Stimulated activated CD4-positive, alpha-beta T cell treated with anti-CD3 and anti-CD28 coated beads, Interleukin-2, amount 100 ng/mL, for 4 hours (primary cell): Measurements from ENCODE around the gene PSPC1.

Source experiments
- DNase-seq: peaks from one replicate; pipeline ENCODE4 v3.0.0-alpha.2; 2020; ENCODE audit warnings: low read depth

PSPC1 gene

GRCh38 chr13:19672990-19673389 lies 109.8 kb downstream of the PSPC1 start:
- DNase-seq, result no peak

GRCh38 chr13:19670147-19670546 lies 112.6 kb downstream of the PSPC1 start:
- DNase-seq, result no peak

GRCh38 chr13:19668778-19669177 lies 114.0 kb downstream of the PSPC1 start:
- no peak for DNase-seq

- DNase-seq, result no peak
These were observed 117.3 kb downstream of the PSPC1 start for GRCh38 chr13:19665427-19665859.

GRCh38 chr13:19664481-19665230 lies 118.1 kb downstream of the PSPC1 start:
- no peak for DNase-seq

- no peak for DNase-seq
These were observed 119.2 kb downstream of the PSPC1 start for GRCh38 chr13:19663416-19663979.

- no peak for DNase-seq
These were observed 121.2 kb downstream of the PSPC1 start for GRCh38 chr13:19661561-19661960.

GRCh38 chr13:19661126-19661525 lies 121.6 kb downstream of the PSPC1 start:
- DNase-seq, result no peak

GRCh38 chr13:19658831-19659230 lies 123.9 kb downstream of the PSPC1 start:
- DNase-seq, result no peak

GRCh38 chr13:19657872-19658591 lies 124.7 kb downstream of the PSPC1 start:
- DNase-seq, result no peak
